D341Med (cell line): ENCODE results near the gene SPOCK1.

ENCODE experiments used
- DNase-seq: peaks from one replicate; pipeline ENCODE4 v3.0.0; 2012; ENCODE audit warnings: low spot score

The SPOCK1 gene

GRCh38 chr5:137099651-137100050 is 399.5 kb downstream of the SPOCK1 start:
- no peak for DNase-seq

- no peak for DNase-seq
Observed at GRCh38 chr5:137098663-137099062, 400.5 kb downstream of the SPOCK1 start.

GRCh38 chr5:137098238-137098637 is 400.9 kb downstream of the SPOCK1 start:
- DNase-seq: no peak

- no peak for DNase-seq
Observed at GRCh38 chr5:137097203-137097602, 401.9 kb downstream of the SPOCK1 start.

- no peak for DNase-seq
Observed at GRCh38 chr5:137096149-137097103, 402.7 kb downstream of the SPOCK1 start.

- DNase-seq: no peak
Observed at GRCh38 chr5:137095597-137095996, 403.5 kb downstream of the SPOCK1 start.

- DNase-seq: no peak
Observed at GRCh38 chr5:137092831-137093230, 406.3 kb downstream of the SPOCK1 start.

- no peak for DNase-seq
Observed at GRCh38 chr5:137091472-137091871, 407.7 kb downstream of the SPOCK1 start.

- no peak for DNase-seq
Observed at GRCh38 chr5:137090721-137091120, 408.4 kb downstream of the SPOCK1 start.

- DNase-seq: no peak
Observed at GRCh38 chr5:137090151-137090550, 409.0 kb downstream of the SPOCK1 start.

GRCh38 chr5:137088175-137088574 is 411.0 kb downstream of the SPOCK1 start:
- DNase-seq: no peak

GRCh38 chr5:137086342-137086741 is 412.8 kb downstream of the SPOCK1 start:
- DNase-seq: no peak

- DNase-seq: no peak
Observed at GRCh38 chr5:137085206-137085605, 413.9 kb downstream of the SPOCK1 start.

GRCh38 chr5:137084016-137084415 is 415.1 kb downstream of the SPOCK1 start:
- no peak for DNase-seq

- no peak for DNase-seq
Observed at GRCh38 chr5:137082951-137083350, 416.2 kb downstream of the SPOCK1 start.

- no peak for DNase-seq
Observed at GRCh38 chr5:137078171-137078665, 420.9 kb downstream of the SPOCK1 start.

- DNase-seq: peak; percentile 84
Observed at GRCh38 chr5:137075163-137075970, 423.8 kb downstream of the SPOCK1 start.

- no peak for DNase-seq
Observed at GRCh38 chr5:137073189-137073588, 425.9 kb downstream of the SPOCK1 start.

GRCh38 chr5:137072361-137073115 is 426.6 kb downstream of the SPOCK1 start:
- DNase-seq: no peak

- no peak for DNase-seq
Observed at GRCh38 chr5:137071931-137072330, 427.2 kb downstream of the SPOCK1 start.

- DNase-seq: no peak
Observed at GRCh38 chr5:137071526-137071925, 427.6 kb downstream of the SPOCK1 start.

GRCh38 chr5:137070521-137070920 is 428.6 kb downstream of the SPOCK1 start:
- no peak for DNase-seq
